Esophagus squamous epithelium (tissue), 4 donors: ENCODE results near the gene NBDY.

Experiments
- CTCF ChIP-seq, 6 experiments: fragments of 450-650 bp in 4 of 6; fragments of 200-600 bp in 2 of 6; sonication (generic) in 2 of 6; IDR thresholded peaks; one replicate each; pipeline ENCODE4 v1.5.1; 2016 to 2019; ENCODE audit warnings: antibody characterized with exemption in 6 of 6, mild to moderate bottlenecking in 4 of 6, moderate library complexity in 4 of 6
- POLR2A ChIP-seq, 4 donors: fragments of 450-650 bp; IDR thresholded peaks; one replicate each; pipeline ENCODE4 v1.6.1; 2017; ENCODE audit warnings: antibody characterized with exemption in 4 of 4, mild to moderate bottlenecking in 4 of 4, moderate library complexity in 3 of 4

DNA sequence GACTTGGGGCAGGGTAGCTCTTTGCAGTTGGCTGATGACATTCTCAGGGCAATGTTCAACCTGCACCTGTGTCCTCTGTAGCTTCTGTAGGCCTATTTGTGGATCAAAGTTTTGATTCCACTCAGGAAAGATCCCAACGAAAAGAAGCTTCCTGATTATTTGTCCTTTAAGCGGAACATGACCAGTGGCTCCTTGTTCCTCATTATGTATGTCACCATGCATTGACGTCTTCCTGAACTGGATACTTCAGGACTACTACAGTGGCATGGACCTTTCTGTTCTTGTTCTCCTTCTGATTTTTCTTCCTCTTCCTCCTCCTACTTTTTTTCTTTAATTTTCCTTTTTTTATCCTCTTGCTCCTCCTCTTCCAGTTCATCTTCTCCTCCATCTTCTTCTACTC is 62.4 kb downstream of the NBDY start:
- no peak for TF ChIP-seq CTCF (IDR thresholded peaks at IDR 0.05)
- no peak for TF ChIP-seq POLR2A (IDR thresholded peaks at IDR 0.05)
